BJ (cell line): ENCODE data around the gene WNT4. TPM values are rescaled to one million over a fixed set of nuclear protein-coding genes. Genes with fewer than 3 reads are reported as not detected.

Experiments used
- CTCF ChIA-PET: fragments of 350-600 bp; formaldehyde crosslinking; extraction: SDS; loops from one replicate; lab custom pipeline; 2021; ENCODE audit warnings: antibody characterized with exemption, inconsistent platforms; lab: Yijun Ruan, JAX
- POLR2A ChIA-PET: fragments of 300-600 bp; sonication (Branson Sonifier 250); formaldehyde crosslinking; extraction: SDS; loops from one replicate; lab custom pipeline; 2021; ENCODE audit warnings: antibody characterized with exemption; lab: Charles Lee
- DNase-seq: peaks from one replicate; pipeline ENCODE4 v3.0.0-alpha.2; 2011; ENCODE audit warnings: low read depth
- H3K27me3 ChIP-seq: 2 replicates; pipeline ENCODE4 v1.6.0; 2011; ENCODE audit warnings: low read length; ENCODE audit not compliant: control insufficient read depth, insufficient read depth
- H3K36me3 ChIP-seq: 2 replicates; pipeline ENCODE4 v1.5.1; 2011; ENCODE audit warnings: low read length; ENCODE audit not compliant: control insufficient read depth, insufficient read depth
- H3K4me3 ChIP-seq: 2 replicates; pipeline ENCODE4 v1.5.1; 2011; ENCODE audit warnings: low read depth, mild to moderate bottlenecking, control low read depth, low read length
- CTCF ChIP-seq: IDR thresholded peaks from 2 replicates; pipeline ENCODE4 v1.5.1; 2011; ENCODE audit warnings: low read depth, mild to moderate bottlenecking, control low read depth, inconsistent platforms, low read length, moderate library complexity; ENCODE audit not compliant: insufficient read depth
- polyA plus RNA-seq: library from polyadenylated mRNA; depleted of rRNA; stranded (reverse); fragments of >200 nt; gene quantifications from 2 replicates; pipeline ENCODE4 v1.2.3, GENCODE V29; 2011

The WNT4 gene
- polyA plus RNA-seq, 1 experiment: 0.13 TPM

- TF ChIP-seq CTCF: no peak
- Histone ChIP-seq H3K27me3 (peaks cover 4% of the 10 kb centered on the region; the same call in 1 of the 2 replicates), H3K4me3 (no peak overlapping the region), H3K36me3 (no peaks in the 10 kb centered on the region)
- POLR2A ChIA-PET: interaction anchor here (0.6 kb wide), 1 partner anchor 474 kb away, joined by 5 read pairs; no protein-coding TSS in a partner anchor
- no peak for DNase-seq
- CTCF ChIA-PET: no interaction called here
Observed at GRCh38 chr1:22164841-22165808, 22.2 kb upstream of the WNT4 start.

GRCh38 chr1:22163564-22163963 is 20.7 kb upstream of the WNT4 start:
- CTCF ChIA-PET: no interaction called here
- H3K36me3 ChIP-seq: no peaks in the 10 kb centered on the region
- peaks cover 3% of the 10 kb centered on the region; the same call in 1 of the 2 replicates for H3K27me3 ChIP-seq
- TF ChIP-seq CTCF: no peak
- POLR2A ChIA-PET: no interaction called here
- no peak for DNase-seq
- no peak overlapping the region for H3K4me3 ChIP-seq

GRCh38 chr1:22163137-22163536 is 20.2 kb upstream of the WNT4 start:
- TF ChIP-seq CTCF: no peak
- DNase-seq: no peak
- ChIA-PET POLR2A (no interaction called here), CTCF (no interaction called here)
- peaks cover 3% of the 10 kb centered on the region; the same call in 1 of the 2 replicates for H3K27me3 ChIP-seq
- no peaks in the 10 kb centered on the region for H3K36me3 ChIP-seq
- no peak overlapping the region for H3K4me3 ChIP-seq

GRCh38 chr1:22159891-22160290 is 17.0 kb upstream of the WNT4 start:
- TF ChIP-seq CTCF: no peak
- Histone ChIP-seq H3K27me3 (peaks cover 3% of the 10 kb centered on the region; the same call in 1 of the 2 replicates), H3K4me3 (no peak overlapping the region), H3K36me3 (no peaks in the 10 kb centered on the region)
- no peak for DNase-seq
- ChIA-PET CTCF (interaction anchor here (0.5 to 1.1 kb wide), 3 partner anchors 18 to 257 kb away, joined by 3 read pairs; no protein-coding TSS in a partner anchor), POLR2A (no interaction called here)

GRCh38 chr1:22158654-22159053 is 15.8 kb upstream of the WNT4 start:
- H3K36me3 ChIP-seq: no peaks in the 10 kb centered on the region
- ChIA-PET CTCF (interaction anchor here (0.6 to 1.1 kb wide), 2 partner anchors 17 to 71 kb away, joined by 3 read pairs; no protein-coding TSS in a partner anchor), POLR2A (no interaction called here)
- no peak for DNase-seq
- no peak overlapping the region for H3K4me3 ChIP-seq
- H3K27me3 ChIP-seq: peaks cover 3% of the 10 kb centered on the region; the same call in 1 of the 2 replicates
- no peak for TF ChIP-seq CTCF
